Peyer's patch (tissue), 4 donors: ENCODE measurements around the gene HNRNPH1. TPM values are rescaled to one million over a fixed set of nuclear protein-coding genes. Genes with fewer than 3 reads are reported as not detected.

Experiments used
- DNase-seq, 3 donors: peaks; one replicate each; pipeline ENCODE4 v3.0.0-alpha.2; 2017 to 2019
- H3K27ac ChIP-seq, 4 donors: fragments of 200-600 bp; sonication (generic); one replicate each; pipeline ENCODE4 v1.5.1; 2016 to 2019
- H3K27me3 ChIP-seq, 2 donors: fragments of 200-600 bp; sonication (generic); one replicate each; pipeline ENCODE4 v1.5.1; 2019
- H3K36me3 ChIP-seq, 3 donors: fragments of 200-600 bp; sonication (generic); one replicate each; pipeline ENCODE4 v1.5.1; 2016 to 2019
- H3K4me1 ChIP-seq, 4 donors: fragments of 200-600 bp; sonication (generic); one replicate each; pipeline ENCODE4 v1.5.1; 2016 to 2019
- H3K4me3 ChIP-seq, 4 donors: fragments of 200-600 bp; sonication (generic); 1 replicate in 3 of 4; 2 replicates in 1 of 4; pipeline ENCODE4 v1.5.1; 2016 to 2019; ENCODE audit warnings: mild to moderate bottlenecking in 1 of 4
- H3K9me3 ChIP-seq, 4 donors: fragments of 200-600 bp; sonication (generic); one replicate each; pipeline ENCODE4 v1.5.1; 2016 to 2019; ENCODE audit warnings: mild to moderate bottlenecking in 1 of 4
- CTCF ChIP-seq, 6 experiments: fragments of 450-650 bp in 4 of 6; fragments of 200-600 bp in 2 of 6; sonication (generic) in 1 of 6; IDR thresholded peaks; one replicate each; pipeline ENCODE4 v1.5.1; 2017 to 2019; ENCODE audit warnings: antibody characterized with exemption in 6 of 6, mild to moderate bottlenecking in 3 of 6, moderate library complexity in 1 of 6
- POLR2A ChIP-seq, 2 donors: fragments of 450-650 bp; IDR thresholded peaks; one replicate each; pipeline ENCODE4 v1.5.1; 2017; ENCODE audit warnings: antibody characterized with exemption in 2 of 2, mild to moderate bottlenecking in 2 of 2, moderate library complexity in 2 of 2
- total RNA-seq, 4 donors: library from RNA; depleted of rRNA; stranded (reverse); fragments of >200 nt; gene quantifications; one replicate each; pipeline ENCODE4 v1.1.0, GENCODE V29; 2016

Gene HNRNPH1
- total RNA-seq, 4 donors from 2014 or later = 566 to 2,149 (median 666) TPM

- H3K27ac ChIP-seq = no peak overlapping the region
- no peaks in the 10 kb centered on the region for H3K27me3 ChIP-seq
- H3K4me3 ChIP-seq = no peak overlapping the region
- peaks cover 0 to 93% (median 0%) of the 10 kb centered on the region in 3 donors for H3K36me3 ChIP-seq
- no peaks in the 10 kb centered on the region for H3K9me3 ChIP-seq
- H3K4me1 ChIP-seq = no peaks in the 10 kb centered on the region
- peak in 1 of 3 donors; percentile 11 for DNase-seq
- TF ChIP-seq POLR2A (IDR thresholded peaks at IDR 0.05) (no peak), CTCF (IDR thresholded peaks at IDR 0.05) (no peak)
Measured at GRCh38 chr5:179596421-179596820, 27.1 kb downstream of the HNRNPH1 start.

GRCh38 chr5:179595916-179596315 is 27.6 kb downstream of the HNRNPH1 start:
- Histone ChIP-seq H3K27me3 (no peaks in the 10 kb centered on the region), H3K4me3 (no peak overlapping the region), H3K9me3 (no peaks in the 10 kb centered on the region), H3K27ac (no peak overlapping the region), H3K36me3 (peaks cover 0 to 96% (median 0%) of the 10 kb centered on the region in 3 donors), H3K4me1 (no peaks in the 10 kb centered on the region)
- TF ChIP-seq POLR2A (IDR thresholded peaks at IDR 0.05) (no peak), CTCF (IDR thresholded peaks at IDR 0.05) (no peak)
- DNase-seq = peak in 1 of 3 donors; percentile 11

- DNase-seq = no peak
- no peaks in the 10 kb centered on the region for H3K9me3 ChIP-seq
Measured at GRCh38 chr5:179588166-179588565, 35.3 kb downstream of the HNRNPH1 start.

GRCh38 chr5:179585941-179586401 is 37.5 kb downstream of the HNRNPH1 start:
- Histone ChIP-seq H3K36me3 (peaks cover 0 to 81% (median 0%) of the 10 kb centered on the region in 3 donors), H3K27me3 (no peaks in the 10 kb centered on the region), H3K4me3 (no peak overlapping the region), H3K27ac (peak overlapping the region in 1 of 4 donors; percentile 17), H3K4me1 (no peaks in the 10 kb centered on the region), H3K9me3 (no peaks in the 10 kb centered on the region)
- no peak for DNase-seq
- no peak for TF ChIP-seq CTCF (IDR thresholded peaks at IDR 0.05)
- TF ChIP-seq POLR2A (IDR thresholded peaks at IDR 0.05) = no peak

More at GRCh38 chr5:179588166-179588565, 35.3 kb downstream of the HNRNPH1 start:
- H3K4me1 ChIP-seq = no peaks in the 10 kb centered on the region
- H3K27me3 ChIP-seq = no peaks in the 10 kb centered on the region
- TF ChIP-seq CTCF (IDR thresholded peaks at IDR 0.05) (no peak), POLR2A (IDR thresholded peaks at IDR 0.05) (no peak)
- peaks cover 0 to 86% (median 0%) of the 10 kb centered on the region in 3 donors for H3K36me3 ChIP-seq
- no peak overlapping the region for H3K27ac ChIP-seq
- H3K4me3 ChIP-seq = no peak overlapping the region

GRCh38 chr5:179577286-179577960 is 46.0 kb downstream of the HNRNPH1 start:
- H3K36me3 ChIP-seq = peaks cover 0 to 71% (median 0%) of the 10 kb centered on the region in 3 donors
- no peaks in the 10 kb centered on the region for H3K4me1 ChIP-seq
- no peak overlapping the region for H3K27ac ChIP-seq
- no peak overlapping the region for H3K4me3 ChIP-seq
- peak in 1 of 3 donors; percentile 44 for DNase-seq
- TF ChIP-seq POLR2A (IDR thresholded peaks at IDR 0.05) (no peak), CTCF (IDR thresholded peaks at IDR 0.05) (no peak)
- H3K27me3 ChIP-seq = no peaks in the 10 kb centered on the region
- H3K9me3 ChIP-seq = no peaks in the 10 kb centered on the region
